Glomerular endothelial cell (primary cell): Measurements from ENCODE around the gene XAGE1A. TPM values are rescaled to one million over a fixed set of nuclear protein-coding genes. Genes with fewer than 3 reads are reported as not detected.
"Not testable (repeated sequence)": the region's sequence is repeated elsewhere in the genome, so short reads cannot be mapped to it uniquely, and the experiment has no call there.

Experiments
- DNase-seq: peaks from one replicate; pipeline ENCODE4 v3.0.0-alpha.2; 2011; ENCODE audit warnings: low read depth, low spot score; ENCODE audit errors: extremely low read depth
- total RNA-seq: library from RNA; depleted of rRNA; stranded (reverse); fragments of >200 nt; gene quantifications from 2 replicates; pipeline ENCODE4 v1.2.3, GENCODE V29; 2015

XAGE1A gene
- total RNA-seq, result not detected in 2 replicates

- DNase-seq, result not testable (repeated sequence)
Observed at GRCh38 chrX:52495545-52496418, at the start of gene XAGE1A. Gene XAGE1A (plus strand): TSS chrX:52495808. CDS start chrX:52497362, 1,554 bp downstream.

- not testable (repeated sequence) for DNase-seq
Observed at GRCh38 chrX:52452031-52452430, 43.6 kb upstream of the XAGE1A start.

DNA sequence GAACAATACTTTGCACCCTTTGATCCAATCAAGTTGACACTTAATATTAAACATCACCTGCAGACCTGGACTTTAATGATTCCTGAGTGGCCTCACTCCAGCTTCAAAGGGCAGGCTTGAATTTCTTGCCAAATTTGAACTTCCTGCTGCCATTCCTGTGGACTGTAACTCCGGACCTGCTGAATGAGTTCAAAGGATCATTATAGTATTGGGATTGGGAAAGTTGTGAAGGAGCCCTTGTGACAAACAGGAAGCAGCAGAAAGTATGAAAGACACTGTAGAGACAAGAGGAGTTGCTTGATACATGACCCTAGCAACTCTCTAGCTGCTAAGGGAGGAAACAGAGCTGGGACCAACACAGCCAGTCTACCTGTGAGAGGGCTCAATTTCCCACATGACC, 24.3 kb upstream of the XAGE1A start:
- DNase-seq, result not testable (repeated sequence)

- DNase-seq, result not testable (repeated sequence)
Observed at GRCh38 chrX:52496419-52496772, 788 bp downstream of the XAGE1A start.

DNA sequence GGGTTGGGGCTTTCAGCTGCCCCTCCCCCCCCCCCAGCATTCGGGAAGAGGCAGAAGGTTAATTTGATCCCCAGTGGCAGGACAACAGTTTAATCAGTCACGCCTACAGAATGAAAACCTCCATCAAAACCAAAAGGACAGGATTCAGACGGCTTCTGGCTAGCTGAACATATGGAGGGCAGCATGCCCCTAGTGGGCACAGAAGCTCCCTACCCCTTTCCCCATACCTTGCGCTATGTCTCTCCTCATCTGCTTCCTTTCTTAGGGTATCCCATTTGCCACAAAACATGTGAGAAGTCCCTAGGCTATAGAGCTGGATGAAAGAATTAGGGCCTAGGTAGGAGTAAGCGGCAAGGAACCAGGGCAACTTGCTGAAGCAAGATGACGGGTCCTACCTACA, 5.8 kb downstream of the XAGE1A start:
- not testable (repeated sequence) for DNase-seq

GRCh38 chrX:52504551-52504950, 8.9 kb downstream of the XAGE1A start:
- no peak for DNase-seq

DNA sequence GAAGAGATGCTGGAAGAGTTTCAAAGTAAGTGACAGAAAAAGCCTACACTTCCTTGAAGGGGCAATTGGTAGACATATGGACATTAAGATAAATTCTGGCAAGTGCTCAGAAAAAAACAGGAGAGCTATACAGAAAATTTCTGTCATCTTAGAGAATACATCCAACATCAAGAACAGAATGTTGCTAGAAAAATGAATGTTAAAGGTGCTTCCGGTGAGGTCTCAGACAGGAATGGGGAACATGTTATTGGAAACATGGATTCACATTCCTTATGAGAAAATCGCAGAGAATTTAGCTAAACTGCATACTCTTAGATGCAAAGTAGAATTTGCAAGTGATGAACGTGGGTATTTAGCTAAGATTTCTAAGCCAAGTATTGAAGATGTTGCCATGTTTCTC, 11.7 kb downstream of the XAGE1A start:
- DNase-seq, result no peak

- DNase-seq, result no peak
Observed at GRCh38 chrX:52509916-52510315, 14.3 kb downstream of the XAGE1A start.

- DNase-seq, result not testable (repeated sequence)
Observed at GRCh38 chrX:52511126-52511525, 15.5 kb downstream of the XAGE1A start.

DNA sequence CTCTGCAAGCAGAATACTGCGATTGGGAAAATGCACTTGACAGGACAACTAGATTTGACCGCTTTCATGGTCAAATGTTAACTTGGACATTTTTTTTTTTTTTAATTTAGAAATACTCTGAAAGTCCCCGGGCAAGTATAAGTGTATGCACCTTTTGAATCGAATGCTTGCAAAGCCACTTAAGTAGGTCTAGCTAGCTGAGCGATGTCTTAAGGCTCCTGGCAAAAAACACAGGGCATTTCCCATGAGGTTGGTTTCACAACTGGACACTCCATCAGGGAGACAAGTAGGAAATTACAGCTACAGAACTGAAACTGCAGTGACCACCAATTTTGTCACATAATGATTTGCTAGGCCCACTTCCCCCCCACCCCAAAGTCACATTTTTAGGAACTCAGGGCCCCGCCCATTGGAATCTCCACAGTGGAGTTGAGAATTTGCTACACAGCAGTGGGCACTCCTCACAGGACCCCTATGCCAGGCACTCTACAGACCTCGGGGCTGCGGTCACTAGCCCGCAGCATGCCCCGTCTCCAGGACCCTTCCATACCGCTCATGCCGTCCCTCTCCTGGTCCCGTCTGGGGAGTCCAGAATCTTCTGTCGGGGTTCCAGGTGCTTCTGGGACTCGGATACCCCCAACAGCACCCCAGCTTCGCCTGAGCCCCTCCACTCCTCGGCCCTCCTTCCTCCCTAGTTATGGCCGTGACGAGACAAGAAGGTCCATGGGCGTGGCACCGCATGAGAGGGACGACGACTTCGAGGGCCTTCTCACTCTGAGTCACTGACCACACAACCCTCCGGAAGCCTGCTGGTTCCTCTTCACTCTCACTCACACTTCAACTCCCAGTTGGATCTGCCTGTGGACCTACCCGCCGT, 20.7 kb downstream of the XAGE1A start:
- DNase-seq, result not testable (repeated sequence)

DNA sequence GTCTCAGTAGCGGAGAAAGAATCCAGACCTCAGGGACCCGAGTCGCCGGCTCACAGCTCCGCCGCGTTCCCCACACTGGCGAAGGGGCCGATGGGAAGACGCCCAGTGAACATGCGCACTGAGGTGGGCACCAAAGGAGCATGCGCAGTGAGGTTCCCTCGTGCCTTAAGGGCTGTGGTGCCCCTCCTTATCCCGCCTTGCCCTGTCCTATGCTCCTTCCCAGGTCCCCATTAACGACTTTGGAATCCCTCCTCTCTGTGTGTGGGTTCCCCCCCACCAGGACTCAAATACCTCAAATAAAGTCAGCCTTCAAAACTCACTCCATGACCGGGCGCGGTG, 21.3 kb downstream of the XAGE1A start, which contains the start of gene XAGE1B:
XAGE1B (minus strand) TSS at position 77 of the 339 bp plus-strand sequence. CDS start 1,536 bp downstream, outside the sequence.
- not testable (repeated sequence) for DNase-seq

DNA sequence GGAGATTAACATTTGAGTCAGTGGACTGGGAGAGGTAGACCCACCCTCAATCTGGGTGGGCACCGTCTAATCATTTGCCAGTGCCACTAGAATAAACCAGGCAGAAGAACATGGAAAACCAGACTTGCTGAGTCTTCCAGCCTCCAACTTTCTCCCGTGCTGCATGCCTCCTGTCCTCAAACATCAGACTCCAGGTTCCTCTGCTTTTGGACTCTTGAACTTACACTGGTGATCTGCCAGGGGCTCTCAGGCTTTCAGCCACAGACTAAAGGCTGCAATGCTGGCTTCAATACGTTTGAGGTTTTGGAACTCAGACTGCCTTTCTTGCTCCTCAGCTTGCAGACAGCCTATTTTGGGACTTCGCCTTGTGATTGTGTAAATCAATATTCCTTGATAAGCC, 45.4 kb downstream of the XAGE1A start:
- DNase-seq, result not testable (repeated sequence)

DNA sequence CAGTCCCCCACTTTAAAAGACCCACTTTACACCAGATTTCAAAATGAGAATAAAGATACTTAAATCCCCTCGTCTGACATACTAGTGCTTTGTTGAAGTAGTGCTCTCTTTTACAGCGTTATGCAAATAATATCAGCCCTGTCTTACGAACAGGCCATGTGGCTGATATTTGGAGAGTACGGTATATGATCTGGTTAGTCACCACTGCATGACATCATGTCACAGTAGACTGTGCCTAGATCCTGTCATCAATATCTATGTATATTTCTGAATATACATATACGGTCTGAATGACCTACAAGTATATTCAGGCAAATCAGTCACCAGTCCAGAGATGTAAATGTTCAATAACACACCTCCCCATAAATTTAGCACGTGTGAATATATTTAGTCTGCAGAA, 46.7 kb downstream of the XAGE1A start:
- DNase-seq, result no peak

DNA sequence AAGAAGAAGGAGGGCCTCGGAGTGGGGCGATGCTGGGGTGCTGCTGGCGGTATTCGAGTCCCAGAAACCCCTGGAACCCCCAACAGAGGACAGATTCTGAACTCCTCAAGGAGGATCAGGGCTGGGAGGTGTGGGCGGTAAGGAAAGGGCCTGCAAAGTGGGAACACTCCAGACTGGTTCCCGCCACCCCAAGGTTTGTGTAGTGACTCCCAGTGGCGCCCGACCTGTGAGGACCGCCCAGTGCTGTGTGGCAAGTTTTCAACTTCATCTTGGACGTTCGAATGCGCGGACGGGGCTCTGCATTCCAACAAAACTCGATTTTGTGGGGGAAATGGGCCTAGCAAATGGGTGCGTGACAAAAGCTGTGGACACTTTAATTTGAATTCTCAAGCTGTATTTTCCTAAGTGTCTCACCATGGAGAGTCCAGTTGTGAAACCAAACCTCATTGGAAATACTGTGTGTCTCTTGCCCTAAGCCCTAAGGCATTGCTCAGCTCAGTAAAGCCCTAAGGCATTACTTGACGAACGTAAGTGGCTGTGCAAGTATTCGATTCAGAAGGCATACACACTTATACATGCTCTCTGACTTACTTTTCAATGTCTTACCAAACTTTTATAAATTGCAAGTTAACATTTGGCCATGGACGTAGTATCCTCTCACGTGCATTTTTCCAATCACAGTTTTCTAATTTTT, 48.7 kb downstream of the XAGE1A start:
- DNase-seq, result no peak

- DNase-seq, result not testable (repeated sequence)
Observed at GRCh38 chrX:52548769-52549168, 53.2 kb downstream of the XAGE1A start.

Other genes starting within 250 kb of the XAGE1A start
- not detected in 2 replicates for gene XAGE2, start 126.8 kb upstream of the XAGE1A start, total RNA-seq
- not detected in 2 replicates for gene XAGE1B, start 21.3 kb downstream of the XAGE1A start, total RNA-seq
- gene SSX7, start 159.1 kb downstream of the XAGE1A start, total RNA-seq, result not detected in 2 replicates
- gene SSX2, start 211.4 kb downstream of the XAGE1A start, total RNA-seq, result not detected in 2 replicates